ENCODE data around the gene SASS6. TPM values are rescaled to one million over a fixed set of nuclear protein-coding genes. Genes with fewer than 3 reads are reported as not detected.
"Not testable (repeated sequence)": the region's sequence is repeated elsewhere in the genome, so short reads cannot be mapped to it uniquely, and the experiment has no call there.

SASS6 gene
- total and polyA plus RNA-seq, 4 donors, result 0.88 to 2.5 (median 1.9) TPM

DNA sequence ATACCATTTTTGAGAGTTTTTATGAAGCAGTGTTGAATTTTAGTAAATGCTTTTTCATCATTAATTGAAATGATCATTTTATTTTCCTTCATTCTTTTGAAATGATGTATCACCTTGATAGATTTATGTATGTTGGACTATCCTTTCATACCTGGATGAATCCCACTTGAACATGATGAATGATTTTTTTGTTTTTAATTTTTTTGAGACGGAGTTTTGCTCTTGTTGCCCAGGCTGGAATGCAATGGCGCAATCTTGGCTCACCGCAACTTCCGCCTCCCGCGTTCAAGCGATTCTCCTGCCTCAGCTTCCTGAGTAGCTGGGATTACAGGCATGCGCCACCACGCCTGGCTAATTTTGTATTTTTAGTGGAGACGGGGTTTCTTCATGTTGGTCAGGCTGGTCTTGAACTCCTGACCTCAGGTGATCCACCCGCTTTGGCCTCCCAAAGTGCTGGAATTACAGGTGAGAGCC, 85.5 kb downstream of the SASS6 start:
- intact Hi-C loops (cut with DNase I); H3K4me1 ChIP-seq (ENCODE audit: control insufficient read depth in 1 of 2, insufficient read depth in 2 of 2, low read length in 2 of 2); H3K27ac ChIP-seq (ENCODE audit: low read depth in 1 of 2, low read length in 2 of 2); H3K4me3 ChIP-seq (ENCODE audit: low read length in 2 of 2); ATAC-seq (ENCODE audit: low FRiP score); H3K9me3 ChIP-seq (ENCODE audit: control insufficient read depth, low read length); H3K27me3 ChIP-seq (ENCODE audit: control insufficient read depth in 1 of 2, insufficient read depth in 2 of 2, low read length in 1 of 2); H3K36me3 ChIP-seq (ENCODE audit: control insufficient read depth in 1 of 2, insufficient read depth in 2 of 2, low read length in 1 of 2): not testable (repeated sequence)
- 95 to 96% methylated on average over 11 of the region's 11 CpGs for WGBS, 2 donors
- DNase-seq, result peak in 1 of 2 donors; percentile 58

DNA sequence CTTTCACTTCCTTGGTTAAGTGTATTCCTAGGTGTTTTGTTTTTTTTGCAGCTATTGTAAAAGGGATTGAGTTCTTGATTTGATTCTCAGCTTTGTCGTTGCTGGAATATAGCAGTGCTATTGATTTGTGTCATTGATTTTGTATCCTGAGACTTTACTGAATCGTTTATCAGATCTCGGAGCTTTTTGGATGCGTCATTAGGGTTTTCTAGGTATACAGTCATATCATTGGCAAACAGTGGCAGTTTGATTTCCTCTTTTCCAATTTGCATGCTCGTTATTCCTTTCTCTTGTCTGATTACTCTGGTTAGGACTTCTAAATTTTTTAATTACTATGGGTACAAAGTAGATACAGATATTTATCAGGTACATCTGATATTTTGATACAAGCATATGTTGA, 87.5 kb downstream of the SASS6 start:
- Histone ChIP-seq H3K27ac (ENCODE audit: low read depth in 1 of 2, low read length in 2 of 2) (no peak overlapping the region), H3K4me1 (ENCODE audit: control insufficient read depth in 1 of 2, insufficient read depth in 2 of 2, low read length in 2 of 2) (no peaks in the 10 kb centered on the region), H3K4me3 (ENCODE audit: low read length in 2 of 2) (no peak overlapping the region), H3K36me3 (ENCODE audit: control insufficient read depth in 1 of 2, insufficient read depth in 2 of 2, low read length in 1 of 2) (no peaks in the 10 kb centered on the region), H3K9me3 (ENCODE audit: control insufficient read depth, low read length) (no peaks in the 10 kb centered on the region), H3K27me3 (ENCODE audit: control insufficient read depth in 1 of 2, insufficient read depth in 2 of 2, low read length in 1 of 2) (no peaks in the 10 kb centered on the region)
- DNase-seq, result no peak
- intact Hi-C loops (cut with DNase I), result no loop called here
- 96 to 99% methylated on average over 5 of the region's 5 CpGs for WGBS, 2 donors
- no peak for ATAC-seq (ENCODE audit: low FRiP score)

DNA sequence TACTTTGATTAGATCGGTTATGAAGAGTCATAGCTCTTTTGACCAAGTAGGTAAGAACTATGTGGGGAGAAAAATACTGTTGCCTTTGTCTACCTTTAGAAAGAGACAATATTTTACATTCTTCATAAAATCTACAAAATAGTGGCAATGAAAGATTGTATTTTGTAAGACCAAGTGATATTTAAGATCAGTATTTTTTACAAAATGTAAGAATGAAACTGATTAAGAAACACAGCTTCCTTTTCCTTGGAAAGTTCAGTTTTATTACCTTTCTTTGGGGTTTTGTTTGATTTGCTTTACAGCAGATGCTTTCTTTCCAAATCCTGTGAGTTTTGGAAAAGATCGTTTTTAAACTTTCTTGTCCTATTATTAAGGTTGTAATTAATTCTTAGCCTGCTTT, 93.1 kb downstream of the SASS6 start:
- no peaks in the 10 kb centered on the region for H3K27me3 ChIP-seq (ENCODE audit: control insufficient read depth in 1 of 2, insufficient read depth in 2 of 2, low read length in 1 of 2)
- H3K4me1 ChIP-seq (ENCODE audit: control insufficient read depth in 1 of 2, insufficient read depth in 2 of 2, low read length in 2 of 2), result peaks cover 0 to 6% of the 10 kb centered on the region in 2 donors
- DNase-seq, result no peak
- ATAC-seq (ENCODE audit: low FRiP score), result no peak
- H3K9me3 ChIP-seq (ENCODE audit: control insufficient read depth, low read length), result no peaks in the 10 kb centered on the region
- H3K36me3 ChIP-seq (ENCODE audit: control insufficient read depth in 1 of 2, insufficient read depth in 2 of 2, low read length in 1 of 2), result no peaks in the 10 kb centered on the region
- H3K27ac ChIP-seq (ENCODE audit: low read depth in 1 of 2, low read length in 2 of 2), result no peak overlapping the region
- intact Hi-C loops (cut with DNase I), result no loop called here
- 21 to 24% methylated on average over 2 of the region's 2 CpGs for WGBS, 2 donors
- H3K4me3 ChIP-seq (ENCODE audit: low read length in 2 of 2), result no peak overlapping the region

DNA sequence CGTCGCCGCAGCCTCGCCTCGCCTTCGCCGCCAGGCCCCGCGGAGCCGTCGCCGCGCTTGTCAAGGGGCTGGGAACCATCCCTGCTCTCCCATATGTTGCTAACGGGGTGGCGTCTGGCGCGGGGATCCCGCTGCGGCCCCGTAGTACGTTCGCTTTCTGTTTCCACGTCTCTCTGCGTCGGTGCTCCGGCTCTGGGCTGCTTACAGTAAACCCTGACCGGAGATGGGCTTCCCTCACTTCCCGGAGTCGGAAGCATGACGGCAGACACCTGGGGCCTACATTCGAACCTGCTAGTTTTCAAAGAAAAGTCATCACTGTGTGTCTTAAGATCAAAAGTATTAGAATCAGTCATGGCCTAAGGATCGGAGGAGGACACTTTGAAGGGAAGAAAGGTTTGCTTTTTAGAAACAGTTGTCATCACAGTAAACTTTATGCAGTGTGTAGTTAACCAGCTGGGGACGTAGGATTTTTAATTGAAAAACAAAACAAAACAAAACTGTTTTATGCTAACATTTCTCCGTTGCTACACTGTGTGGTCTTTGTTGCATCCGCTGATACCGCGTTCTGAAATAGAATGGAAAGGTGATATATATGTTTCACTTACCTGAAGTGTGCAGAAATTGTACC, 94.0 kb downstream of the SASS6 start:
- 0 to 1% methylated on average over 24 to 37 of the region's 37 CpGs for WGBS, 2 donors
- Histone ChIP-seq H3K4me3 (ENCODE audit: low read length in 2 of 2) (peak overlapping the region; percentile 60 to 95), H3K9me3 (ENCODE audit: control insufficient read depth, low read length) (no peaks in the 10 kb centered on the region), H3K27ac (ENCODE audit: low read depth in 1 of 2, low read length in 2 of 2) (peak overlapping the region; percentile 57 to 94), H3K4me1 (ENCODE audit: control insufficient read depth in 1 of 2, insufficient read depth in 2 of 2, low read length in 2 of 2) (peaks cover 0 to 6% of the 10 kb centered on the region in 2 donors), H3K36me3 (ENCODE audit: control insufficient read depth in 1 of 2, insufficient read depth in 2 of 2, low read length in 1 of 2) (no peaks in the 10 kb centered on the region), H3K27me3 (ENCODE audit: control insufficient read depth in 1 of 2, insufficient read depth in 2 of 2, low read length in 1 of 2) (no peaks in the 10 kb centered on the region)
- ATAC-seq (ENCODE audit: low FRiP score), result peak; percentile 67
- intact Hi-C loops (cut with DNase I), result no loop called here
- peak; percentile 77 to 82 for DNase-seq

DNA sequence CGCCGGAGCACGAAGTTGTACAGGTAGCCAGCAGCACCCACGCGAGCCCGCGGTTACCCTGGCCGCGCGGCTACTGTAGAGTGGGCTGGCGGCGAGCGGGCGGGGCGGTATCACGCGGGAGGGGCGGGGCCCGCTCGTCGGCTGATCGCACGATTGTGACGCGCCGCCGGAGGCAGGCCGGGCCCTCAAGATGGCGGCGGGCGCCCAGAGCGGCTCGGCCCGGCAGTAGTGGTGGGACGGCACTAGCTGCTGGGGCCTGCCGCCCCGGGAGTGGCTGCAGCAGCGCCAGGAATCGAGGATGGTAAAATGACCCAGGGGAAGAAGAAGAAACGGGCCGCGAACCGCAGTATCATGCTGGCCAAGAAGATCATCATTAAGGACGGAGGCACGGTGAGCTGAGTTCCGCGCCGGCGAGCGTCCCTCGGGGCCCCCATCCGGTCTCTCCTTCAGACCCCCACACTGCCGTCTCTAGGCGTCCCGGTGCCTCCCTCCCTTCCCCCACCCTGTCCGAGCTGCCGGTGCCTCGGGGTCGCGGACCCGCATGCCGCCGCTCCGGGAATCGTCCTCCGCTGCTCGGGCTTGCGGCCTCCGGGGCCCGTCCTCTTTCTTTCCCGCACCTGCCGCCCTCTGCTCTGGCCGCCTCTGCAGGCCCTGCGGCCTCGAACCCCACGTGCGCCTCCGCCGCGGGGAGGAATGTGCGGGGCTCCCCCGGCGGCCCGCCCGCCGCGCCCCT, 94.6 kb downstream of the SASS6 start:
- ATAC-seq (ENCODE audit: low FRiP score), result peak; percentile 100
- Histone ChIP-seq H3K4me1 (ENCODE audit: control insufficient read depth in 1 of 2, insufficient read depth in 2 of 2, low read length in 2 of 2) (peaks cover 0 to 6% of the 10 kb centered on the region in 2 donors), H3K27me3 (ENCODE audit: control insufficient read depth in 1 of 2, insufficient read depth in 2 of 2, low read length in 1 of 2) (no peaks in the 10 kb centered on the region), H3K4me3 (ENCODE audit: low read length in 2 of 2) (peak overlapping the region; percentile 60 to 95), H3K27ac (ENCODE audit: low read depth in 1 of 2, low read length in 2 of 2) (peak overlapping the region; percentile 57 to 94), H3K36me3 (ENCODE audit: control insufficient read depth in 1 of 2, insufficient read depth in 2 of 2, low read length in 1 of 2) (no peaks in the 10 kb centered on the region), H3K9me3 (ENCODE audit: control insufficient read depth, low read length) (no peaks in the 10 kb centered on the region)
- peak; percentile 92 to 97 for DNase-seq
- WGBS, 2 donors, result 0% methylated on average over 79 to 87 of the region's 87 CpGs
- intact Hi-C loops (cut with DNase I), result no loop called here

DNA sequence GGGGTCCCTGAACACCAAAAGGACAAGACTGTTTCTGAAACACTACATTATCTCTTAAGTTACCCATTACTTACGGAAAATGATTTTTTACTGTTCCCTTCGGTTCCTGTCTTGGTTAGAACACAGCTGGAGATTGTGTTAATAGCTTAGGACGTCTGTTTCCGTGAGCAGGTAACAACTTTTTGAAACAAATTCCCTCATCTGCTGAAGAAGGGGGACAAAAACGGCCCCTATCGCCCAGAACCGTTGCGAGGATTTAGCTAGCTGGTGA, 95.1 kb downstream of the SASS6 start:
- WGBS, 2 donors, result 0% methylated on average over 8 of the region's 8 CpGs
- no peaks in the 10 kb centered on the region for H3K9me3 ChIP-seq (ENCODE audit: control insufficient read depth, low read length)
- intact Hi-C loops (cut with DNase I), result no loop called here
- peak overlapping the region in 1 of 2 donors; percentile 49 for H3K27ac ChIP-seq (ENCODE audit: low read depth in 1 of 2, low read length in 2 of 2)
- H3K4me1 ChIP-seq (ENCODE audit: control insufficient read depth in 1 of 2, insufficient read depth in 2 of 2, low read length in 2 of 2), result peaks cover 0 to 6% of the 10 kb centered on the region in 2 donors
- H3K4me3 ChIP-seq (ENCODE audit: low read length in 2 of 2), result peak overlapping the region; percentile 60 to 68
- H3K36me3 ChIP-seq (ENCODE audit: control insufficient read depth in 1 of 2, insufficient read depth in 2 of 2, low read length in 1 of 2), result no peaks in the 10 kb centered on the region
- no peak for DNase-seq
- no peaks in the 10 kb centered on the region for H3K27me3 ChIP-seq (ENCODE audit: control insufficient read depth in 1 of 2, insufficient read depth in 2 of 2, low read length in 1 of 2)
- no peak for ATAC-seq (ENCODE audit: low FRiP score)

DNA sequence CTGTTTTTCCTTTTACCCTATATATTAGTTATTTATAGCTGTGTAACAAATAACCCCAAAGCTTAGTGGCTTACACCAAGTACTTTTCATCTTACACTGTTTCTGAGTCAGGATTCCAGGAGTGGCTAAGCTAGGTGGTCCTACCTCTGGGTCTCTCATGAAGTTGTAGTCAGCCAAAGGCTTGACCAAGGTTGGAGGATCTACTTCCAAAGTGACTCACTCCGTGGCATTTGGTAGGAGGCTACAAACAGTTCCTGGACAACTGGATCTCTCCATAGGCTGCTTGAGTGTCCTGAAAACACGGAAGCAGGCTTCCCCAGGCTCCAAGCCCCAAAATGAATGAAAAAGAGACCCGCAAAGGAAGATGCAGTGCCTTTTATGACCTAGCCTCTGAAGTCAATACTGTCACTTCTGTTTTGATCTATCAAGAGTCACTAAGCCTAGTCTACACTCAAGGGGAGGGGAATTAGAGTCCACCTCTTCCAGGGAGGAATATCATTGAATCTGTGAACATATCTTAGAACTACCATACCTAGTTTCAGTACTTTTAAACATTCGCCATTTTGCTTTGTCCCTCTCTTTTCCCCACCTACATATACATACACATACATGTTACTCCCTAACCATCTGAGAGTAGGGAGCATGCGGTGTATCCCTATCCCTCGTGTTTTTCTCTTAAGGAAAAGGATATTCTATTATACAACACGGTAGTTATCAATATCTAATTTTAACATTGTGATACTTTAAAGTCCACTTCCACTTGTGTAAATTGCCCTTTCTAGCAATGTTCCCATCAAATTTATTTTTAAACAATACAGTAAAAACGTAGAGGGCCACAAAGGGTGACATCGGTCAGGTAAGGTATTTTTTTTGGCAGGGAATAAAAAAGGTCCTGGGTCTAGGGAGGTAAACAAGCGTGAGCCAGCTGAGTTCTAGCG, 95.7 kb downstream of the SASS6 start:
- peak overlapping the region; percentile 60 to 68 for H3K4me3 ChIP-seq (ENCODE audit: low read length in 2 of 2)
- no peaks in the 10 kb centered on the region for H3K27me3 ChIP-seq (ENCODE audit: control insufficient read depth in 1 of 2, insufficient read depth in 2 of 2, low read length in 1 of 2)
- peaks cover 0 to 6% of the 10 kb centered on the region in 2 donors for H3K4me1 ChIP-seq (ENCODE audit: control insufficient read depth in 1 of 2, insufficient read depth in 2 of 2, low read length in 2 of 2)
- H3K36me3 ChIP-seq (ENCODE audit: control insufficient read depth in 1 of 2, insufficient read depth in 2 of 2, low read length in 1 of 2), result no peaks in the 10 kb centered on the region
- H3K27ac ChIP-seq (ENCODE audit: low read depth in 1 of 2, low read length in 2 of 2), result peak overlapping the region in 1 of 2 donors; percentile 49
- 26 to 29% methylated on average over 11 of the region's 11 CpGs for WGBS, 2 donors
- intact Hi-C loops (cut with DNase I), result no loop called here
- H3K9me3 ChIP-seq (ENCODE audit: control insufficient read depth, low read length), result no peaks in the 10 kb centered on the region
- DNase-seq (no peak), ATAC-seq (ENCODE audit: low FRiP score) (no peak)

DNA sequence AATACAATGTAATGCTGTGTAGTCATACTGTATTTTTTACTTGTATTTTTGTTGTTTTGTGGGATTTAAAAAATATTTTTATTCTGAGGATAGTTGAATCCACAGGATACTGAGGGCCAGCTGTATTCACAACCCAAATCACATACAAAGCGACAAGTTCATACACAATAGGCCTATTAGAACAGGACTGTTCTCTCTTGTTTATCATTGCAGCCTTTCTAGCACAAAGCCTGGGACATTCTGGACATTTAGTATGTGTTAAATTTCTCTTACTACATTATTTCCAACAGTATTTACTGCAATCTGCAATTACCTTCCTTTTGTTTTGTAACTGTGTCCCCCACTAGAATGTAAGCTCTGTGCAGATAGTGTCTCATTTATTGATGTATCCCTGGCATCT, 97.5 kb downstream of the SASS6 start:
- intact Hi-C loops (cut with DNase I), result no loop called here
- 99 to 100% methylated on average over 1 of the region's 1 CpG for WGBS, 2 donors
- no peak for ATAC-seq (ENCODE audit: low FRiP score)

More for the DNA sequence above, 97.5 kb downstream of the SASS6 start:
- H3K36me3 ChIP-seq (ENCODE audit: control insufficient read depth in 1 of 2, insufficient read depth in 2 of 2, low read length in 1 of 2), result no peaks in the 10 kb centered on the region
- no peaks in the 10 kb centered on the region for H3K9me3 ChIP-seq (ENCODE audit: control insufficient read depth, low read length)
- H3K4me1 ChIP-seq (ENCODE audit: control insufficient read depth in 1 of 2, insufficient read depth in 2 of 2, low read length in 2 of 2), result peaks cover 0 to 6% of the 10 kb centered on the region in 2 donors
- no peaks in the 10 kb centered on the region for H3K27me3 ChIP-seq (ENCODE audit: control insufficient read depth in 1 of 2, insufficient read depth in 2 of 2, low read length in 1 of 2)
- DNase-seq, result no peak
- H3K27ac ChIP-seq (ENCODE audit: low read depth in 1 of 2, low read length in 2 of 2), result no peak overlapping the region
- H3K4me3 ChIP-seq (ENCODE audit: low read length in 2 of 2), result no peak overlapping the region

Data from aorta (tissue), 5 donors.